Erythroblast (primary cell): ENCODE results near the gene USP8.

Source experiments
- GATA1 ChIP-seq: IDR thresholded peaks from 2 replicates; pipeline ENCODE4 v1.6.1; 2011; ENCODE audit warnings: low read depth, mild to moderate bottlenecking, control low read depth, low read length, moderate library complexity
- POLR2A ChIP-seq: IDR thresholded peaks from 2 replicates; pipeline ENCODE4 v1.6.1; 2011; ENCODE audit warnings: mild to moderate bottlenecking, low read length

DNA sequence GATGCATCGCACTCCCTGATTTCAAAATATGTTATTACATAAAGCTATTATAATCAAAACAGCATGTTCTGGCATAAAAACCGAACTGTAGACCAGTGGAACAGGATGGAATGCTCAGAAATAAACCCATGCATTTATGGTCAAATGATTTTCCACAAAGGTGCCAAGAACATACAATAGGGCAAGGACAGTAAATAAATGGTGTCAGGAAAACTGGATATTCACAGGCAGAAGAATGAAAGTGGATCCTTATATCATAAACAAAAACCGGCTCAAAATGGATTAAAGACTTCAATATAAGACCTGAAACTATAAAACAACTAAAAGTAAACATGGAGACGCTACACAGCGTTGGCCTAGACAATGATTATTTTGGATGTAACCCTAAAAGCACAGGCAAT, 99.6 kb downstream of the USP8 start:
- TF ChIP-seq POLR2A (no peak), GATA1 (no peak)
